Left ventricle myocardium inferior (tissue), 1 donor: ENCODE measurements around the gene OLFML1. TPM values are rescaled to one million over a fixed set of nuclear protein-coding genes. Genes with fewer than 3 reads are reported as not detected.

Experiments used
- DNase-seq: peaks from one replicate; pipeline ENCODE4 v3.0.0-alpha.2; 2020
- H3K27ac ChIP-seq: fragments of 200-600 bp; replicated peaks from 2 replicates; pipeline ENCODE4 v1.8.0; 2021
- H3K27me3 ChIP-seq: fragments of 200-600 bp; 2 replicates; pipeline ENCODE4 v1.8.0; 2021; ENCODE audit warnings: low read depth
- H3K36me3 ChIP-seq: fragments of 200-600 bp; 2 replicates; pipeline ENCODE4 v1.8.0; 2021
- H3K4me1 ChIP-seq: fragments of 200-600 bp; 2 replicates; pipeline ENCODE4 v1.8.0; 2021
- H3K4me3 ChIP-seq: fragments of 200-600 bp; 2 replicates; pipeline ENCODE4 v1.8.0; 2021; ENCODE audit warnings: mild to moderate bottlenecking, moderate library complexity
- H3K9me3 ChIP-seq: fragments of 200-600 bp; replicated peaks from 2 replicates; pipeline ENCODE4 v1.8.0; 2021
- intact Hi-C: fragments of 100-400 bp; cut with micrococcal nuclease; formaldehyde crosslinking; loops from one replicate; pipeline ENCODE4 v1.11.0; 2022
- total RNA-seq: library from RNA; stranded (reverse); fragmentation: NEBNext Ultra II Directional; extraction: Animal tissue kit (Norgen Biotek cat#: 25700); gene quantifications from one replicate; pipeline ENCODE4 v1.2.1, GENCODE V29; 2021
- TF ChIP-seq, protein P1 (sequence below): fragments of 200-600 bp; IDR thresholded peaks from 2 replicates; pipeline ENCODE4 v1.8.0; 2021; ENCODE audit warnings: antibody characterized with exemption, mild to moderate bottlenecking, borderline replicate concordance
- donor health status: DM: no; HTN: yes; CAD: no; lungs with severe emphysema.

OLFML1 gene
- total RNA-seq, 1 donor from 2014 or later = 7.3 TPM

GRCh38 chr11:7492253-7492652 lies 6.9 kb downstream of the OLFML1 start:
- H3K27me3 ChIP-seq = no peaks in the 10 kb centered on the region
- TF ChIP-seq, protein P1, sequence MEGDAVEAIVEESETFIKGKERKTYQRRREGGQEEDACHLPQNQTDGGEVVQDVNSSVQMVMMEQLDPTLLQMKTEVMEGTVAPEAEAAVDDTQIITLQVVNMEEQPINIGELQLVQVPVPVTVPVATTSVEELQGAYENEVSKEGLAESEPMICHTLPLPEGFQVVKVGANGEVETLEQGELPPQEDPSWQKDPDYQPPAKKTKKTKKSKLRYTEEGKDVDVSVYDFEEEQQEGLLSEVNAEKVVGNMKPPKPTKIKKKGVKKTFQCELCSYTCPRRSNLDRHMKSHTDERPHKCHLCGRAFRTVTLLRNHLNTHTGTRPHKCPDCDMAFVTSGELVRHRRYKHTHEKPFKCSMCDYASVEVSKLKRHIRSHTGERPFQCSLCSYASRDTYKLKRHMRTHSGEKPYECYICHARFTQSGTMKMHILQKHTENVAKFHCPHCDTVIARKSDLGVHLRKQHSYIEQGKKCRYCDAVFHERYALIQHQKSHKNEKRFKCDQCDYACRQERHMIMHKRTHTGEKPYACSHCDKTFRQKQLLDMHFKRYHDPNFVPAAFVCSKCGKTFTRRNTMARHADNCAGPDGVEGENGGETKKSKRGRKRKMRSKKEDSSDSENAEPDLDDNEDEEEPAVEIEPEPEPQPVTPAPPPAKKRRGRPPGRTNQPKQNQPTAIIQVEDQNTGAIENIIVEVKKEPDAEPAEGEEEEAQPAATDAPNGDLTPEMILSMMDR = no peak
- peak overlapping the region; percentile 46 for H3K27ac ChIP-seq
- H3K9me3 ChIP-seq = no peaks in the 10 kb centered on the region
- peaks cover 40% of the 10 kb centered on the region for H3K4me1 ChIP-seq
- intact Hi-C loops = no loop called here
- H3K36me3 ChIP-seq = peaks cover 5% of the 10 kb centered on the region
- H3K4me3 ChIP-seq = no peak overlapping the region
- no peak for DNase-seq

DNA sequence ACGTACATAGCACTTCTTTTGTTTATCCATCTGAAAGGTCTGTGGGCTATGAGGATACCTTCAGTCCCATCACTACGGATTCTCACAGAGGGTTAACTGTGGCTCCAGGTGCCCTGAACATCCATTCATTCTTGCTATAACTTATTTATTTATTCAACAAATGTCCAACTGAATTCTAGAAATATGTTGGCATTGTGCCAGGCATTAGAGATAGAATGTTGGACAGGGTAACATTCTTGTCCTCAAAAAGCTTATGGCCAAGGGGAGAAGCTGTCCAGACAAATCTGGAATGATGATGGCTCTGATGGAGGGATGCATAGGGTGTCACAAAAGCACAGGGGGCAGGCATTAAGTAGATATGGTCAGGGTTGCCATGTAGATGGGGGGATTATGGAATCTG lies 8.4 kb downstream of the OLFML1 start:
- H3K36me3 ChIP-seq = no peaks in the 10 kb centered on the region
- intact Hi-C loops = no loop called here

DNA sequence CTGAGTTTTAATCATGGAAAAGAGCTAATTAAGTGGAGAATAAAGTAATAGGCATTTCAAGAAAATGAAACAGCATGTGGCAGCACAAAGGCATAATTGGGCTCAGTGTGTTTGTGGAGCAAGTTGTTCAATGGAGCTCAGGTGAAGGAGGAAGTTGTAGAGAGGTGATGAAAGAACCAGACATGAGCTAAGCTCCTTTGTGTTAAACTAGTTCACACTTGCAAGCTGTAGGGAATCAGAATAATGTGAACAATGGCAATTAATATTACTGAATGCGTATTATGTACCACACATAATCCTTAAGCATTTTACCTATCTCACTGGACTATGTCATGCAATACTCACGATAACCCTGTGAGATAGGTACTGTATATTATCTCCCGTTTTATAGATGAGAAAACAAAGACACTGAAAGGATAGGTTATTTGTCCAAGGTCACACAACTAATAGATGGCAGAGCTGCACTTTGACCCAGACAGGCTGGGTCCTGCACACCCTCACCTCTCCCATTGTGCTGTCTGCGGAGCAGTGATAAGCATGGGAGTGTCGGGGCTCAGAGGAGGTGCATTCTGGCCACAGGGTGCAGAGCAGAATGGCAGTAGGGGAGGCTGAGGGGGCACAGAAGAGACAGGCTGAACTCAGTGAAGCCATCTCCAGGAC lies 8.9 kb downstream of the OLFML1 start:
- intact Hi-C loops = no loop called here
- H3K36me3 ChIP-seq = no peaks in the 10 kb centered on the region
- no peak overlapping the region for H3K4me3 ChIP-seq
- H3K4me1 ChIP-seq = peaks cover 30% of the 10 kb centered on the region
- no peak for DNase-seq
- TF ChIP-seq, protein P1 = no peak
- H3K27me3 ChIP-seq = no peaks in the 10 kb centered on the region
- no peaks in the 10 kb centered on the region for H3K9me3 ChIP-seq
- no peak overlapping the region for H3K27ac ChIP-seq

More for the DNA sequence above, 8.4 kb downstream of the OLFML1 start:
- TF ChIP-seq, protein P1 = no peak
- Histone ChIP-seq H3K9me3 (no peaks in the 10 kb centered on the region), H3K27ac (no peak overlapping the region), H3K4me1 (peaks cover 30% of the 10 kb centered on the region), H3K4me3 (no peak overlapping the region), H3K27me3 (no peaks in the 10 kb centered on the region)
- no peak for DNase-seq

DNA sequence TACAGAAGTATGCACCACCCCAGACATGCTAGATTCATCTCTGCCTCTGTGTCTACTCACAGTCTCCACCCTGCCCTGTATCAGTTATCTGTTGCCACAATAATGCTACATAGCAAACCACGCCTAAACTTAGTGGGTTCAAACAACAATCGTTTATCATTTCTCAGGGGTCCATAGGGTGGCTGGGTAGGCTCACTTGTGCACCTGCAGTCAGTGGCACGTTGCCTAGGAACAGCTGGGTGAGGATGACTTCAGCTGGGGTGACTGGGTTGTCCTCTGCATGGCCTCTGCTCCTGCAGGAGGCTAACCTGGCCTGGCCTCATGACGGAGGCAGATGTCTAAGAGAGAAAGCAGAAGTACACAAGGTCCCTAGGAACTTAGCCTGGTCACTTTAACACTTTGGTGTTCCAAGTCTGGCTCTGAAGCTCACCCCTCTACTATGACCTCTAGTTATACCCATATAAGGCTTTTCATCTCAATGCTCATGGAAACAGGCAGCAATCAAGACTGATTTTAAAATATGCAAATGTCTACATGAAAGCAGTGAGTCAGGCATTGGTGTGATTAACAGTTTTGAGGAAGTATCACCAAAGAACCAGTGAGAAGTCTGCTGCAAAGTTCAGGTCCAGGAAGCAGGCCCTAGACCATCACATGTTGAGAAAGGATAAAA lies 10.7 kb downstream of the OLFML1 start:
- Histone ChIP-seq H3K27ac (no peak overlapping the region), H3K4me1 (peaks cover 23% of the 10 kb centered on the region), H3K36me3 (no peaks in the 10 kb centered on the region), H3K9me3 (no peaks in the 10 kb centered on the region), H3K27me3 (no peaks in the 10 kb centered on the region), H3K4me3 (no peak overlapping the region)
- TF ChIP-seq, protein P1 = no peak
- DNase-seq = no peak
- intact Hi-C loops = no loop called here

DNA sequence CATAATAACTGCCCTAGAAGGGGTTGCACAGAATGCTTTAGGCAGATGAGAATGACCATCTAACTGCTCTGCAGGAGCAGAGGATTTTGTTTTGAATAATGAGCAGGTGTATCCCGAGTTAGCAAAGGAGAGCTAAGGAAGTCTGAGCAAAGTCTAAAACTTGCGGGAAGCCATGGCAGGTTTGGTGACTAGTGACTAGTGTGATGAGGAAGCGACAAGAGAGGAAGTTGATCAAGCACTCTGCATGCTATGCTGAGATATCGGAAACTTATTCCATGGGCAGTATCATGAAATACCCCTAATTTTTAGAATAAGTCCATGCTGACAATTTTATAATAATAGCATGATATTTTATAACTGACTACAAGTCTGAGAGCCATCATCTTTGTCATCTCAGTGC lies 12.9 kb downstream of the OLFML1 start:
- intact Hi-C loops = no loop called here

More for the DNA sequence above, 12.9 kb downstream of the OLFML1 start:
- Histone ChIP-seq H3K27me3 (no peaks in the 10 kb centered on the region), H3K27ac (no peak overlapping the region), H3K4me3 (no peak overlapping the region), H3K36me3 (no peaks in the 10 kb centered on the region), H3K4me1 (peaks cover 9% of the 10 kb centered on the region), H3K9me3 (no peaks in the 10 kb centered on the region)
- TF ChIP-seq, protein P1 = no peak
- DNase-seq = no peak
